ENCODE measurements around the gene SMC3.
A peak's percentile ranks its signal among the peaks of the same experiment; 100 is the strongest.

GRCh38 chr10:110610308-110610774 is 42.8 kb downstream of the SMC3 start:
- TF ChIP-seq CTCF (IDR thresholded peaks at IDR 0.05) (peak; percentile 67 to 87 (median 82)), POLR2A (IDR thresholded peaks at IDR 0.05; ENCODE audit: low read depth) (no peak), POLR2AphosphoS5 (IDR thresholded peaks at IDR 0.05) (no peak), EP300 (IDR thresholded peaks at IDR 0.05) (no peak)
